ENCODE measurements around the gene MLLT3. TPM values are rescaled to one million over a fixed set of nuclear protein-coding genes. Genes with fewer than 3 reads are reported as not detected.

The MLLT3 gene
- total and polyA plus RNA-seq, 2 of the 8 experiments (the other 6 are each of a cell fraction or from before 2014, with no cell fraction given), result 5.9 to 9.6 TPM

DNA sequence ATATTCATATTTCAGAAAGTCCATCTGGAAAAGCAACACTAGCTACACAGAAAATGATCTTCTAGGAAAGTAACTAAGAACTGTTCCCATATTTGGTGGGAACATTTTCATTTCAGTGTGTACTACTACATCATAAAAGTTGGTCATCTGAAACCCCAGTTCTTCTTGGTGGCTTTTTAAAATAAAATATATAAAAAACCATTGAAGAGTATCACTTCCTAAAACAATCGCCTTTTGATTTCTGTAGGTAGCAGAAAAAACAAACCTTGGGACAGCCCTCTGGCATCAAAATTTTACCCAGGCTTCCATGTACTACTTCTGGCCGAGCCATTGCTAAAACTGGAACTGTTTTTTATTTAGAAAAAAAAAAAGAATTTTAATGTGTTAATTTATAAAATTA lies 158.5 kb downstream of the MLLT3 start:
- no peak overlapping the region for H4K5ac ChIP-seq (ENCODE audit: insufficient read length, low read depth, low read length)
- no peak overlapping the region for H4K8ac ChIP-seq (ENCODE audit: extremely low read depth, insufficient read depth, low read length)
- H3K27me3 ChIP-seq (replicated peaks in 1 of 4; ENCODE audit: control insufficient read depth in 3 of 4, extremely low read depth in 1 of 4, insufficient read depth in 3 of 4, low read length in 3 of 4), result no peaks in the 10 kb centered on the region
- H3K4me1 ChIP-seq (replicated peaks in 1 of 4; ENCODE audit: control insufficient read depth in 3 of 4, insufficient read depth in 4 of 4, low read length in 3 of 4), result no peaks in the 10 kb centered on the region
- no peaks in the 10 kb centered on the region for H3K79me1 ChIP-seq (ENCODE audit: low read depth, low read length)
- no peaks in the 10 kb centered on the region for H3K23me2 ChIP-seq (ENCODE audit: low read depth, low read length)
- ChIA-PET POLR2A (ENCODE audit: partially characterized antibody) (no interaction called here), CTCF (ENCODE audit: partially characterized antibody) (interaction anchor here (0.6 to 2.8 kb wide), 3 partner anchors 11 to 690 kb away, joined by 3 to 13 read pairs (median 4); no protein-coding TSS in a partner anchor)
- H3K27ac ChIP-seq (ENCODE audit: low read depth, low read length), result no peak overlapping the region
- H3K18ac ChIP-seq (ENCODE audit: extremely low read depth, low read length), result no peak overlapping the region
- no peak overlapping the region for H2BK15ac ChIP-seq (ENCODE audit: low read length)
- no peak overlapping the region for H4K91ac ChIP-seq (replicated peaks; ENCODE audit: insufficient read length, low read length)
- no peak overlapping the region for H2BK5ac ChIP-seq (ENCODE audit: low read depth, low read length)
- no peak overlapping the region for H3K4me3 ChIP-seq (ENCODE audit: extremely low read depth in 1 of 4, insufficient read depth in 2 of 4, low read depth in 3 of 4, low read length in 4 of 4)
- no peak overlapping the region for H3K4me2 ChIP-seq (ENCODE audit: insufficient read depth in 1 of 2, low read depth in 2 of 2, low read length in 2 of 2)
- no peak overlapping the region for H3K4ac ChIP-seq (replicated peaks; ENCODE audit: insufficient read length, low read depth, low read length)
- no peak overlapping the region for H2BK120ac ChIP-seq (replicated peaks; ENCODE audit: low read depth, low read length)
- no peak for DNase-seq (ENCODE audit: low read depth in 1 of 2, low spot score in 2 of 2)
- H4K20me1 ChIP-seq (replicated peaks in 1 of 2; ENCODE audit: control insufficient read depth in 1 of 2, insufficient read depth in 2 of 2, low read length in 2 of 2), result no peaks in the 10 kb centered on the region
- no peak overlapping the region for H2AFZ ChIP-seq (ENCODE audit: low read length)
- H3K56ac ChIP-seq (replicated peaks; ENCODE audit: insufficient read length, low read depth, low read length), result no peak overlapping the region
- H2AK5ac ChIP-seq (ENCODE audit: low read depth, low read length), result no peak overlapping the region
- no peaks in the 10 kb centered on the region for H3K9me3 ChIP-seq (ENCODE audit: insufficient read depth in 2 of 2, low read depth in 1 of 2, low read length in 1 of 2)
- no peak overlapping the region for H3K23ac ChIP-seq (ENCODE audit: insufficient read length)
- no peak overlapping the region for H3K14ac ChIP-seq (ENCODE audit: insufficient read length)
- H3K79me2 ChIP-seq (ENCODE audit: control insufficient read depth in 1 of 2, insufficient read depth in 2 of 2, low read length in 2 of 2), result no peaks in the 10 kb centered on the region
- no peak overlapping the region for H3K9ac ChIP-seq (replicated peaks in 1 of 4; ENCODE audit: extremely low read depth in 1 of 4, low read depth in 3 of 4, low read length in 3 of 4)
- no peak for FAIRE-seq
- no peak overlapping the region for H2BK20ac ChIP-seq (ENCODE audit: low read length)
- 84% methylated on average over 2 of the region's 2 CpGs; no CpG with 5 or more reads in 1 of the 2 experiments for WGBS, 2 experiments (ENCODE audit: extremely low coverage in 1 of 2, insufficient coverage in 1 of 2, insufficient read length in 1 of 2, insufficient replicate concordance in 2 of 2, low coverage in 1 of 2, low lambda C conversion rate in 2 of 2, missing lambda C conversion rate in 1 of 2)
- no peak overlapping the region for H2BK12ac ChIP-seq (ENCODE audit: low read depth, low read length)
- H3K36me3 ChIP-seq (ENCODE audit: control insufficient read depth in 2 of 4, insufficient read depth in 4 of 4, low read length in 3 of 4), result no peaks in the 10 kb centered on the region
- TF ChIP-seq CHD2 (IDR thresholded peaks at IDR 0.05; ENCODE audit: low read length) (no peak), MAFK (IDR thresholded peaks at IDR 0.05; ENCODE audit: low read depth, low read length) (no peak), NRF1 (IDR thresholded peaks at IDR 0.05; ENCODE audit: low read depth, low read length) (no peak), POLR2A (IDR thresholded peaks at IDR 0.05; ENCODE audit: control extremely low read depth in 1 of 2, low read depth in 2 of 2, low read length in 2 of 2) (no peak), FOSL1 (IDR thresholded peaks at IDR 0.05; ENCODE audit: insufficient read depth, low read depth, low read length) (no peak), SIN3A (conservative IDR thresholded peaks at IDR 0.05 in 1 of 2, IDR thresholded peaks at IDR 0.05 in 1 of 2; ENCODE audit: low read depth in 1 of 2, low read length in 2 of 2) (no peak), SIRT6 (IDR thresholded peaks at IDR 0.05; ENCODE audit: low read length) (no peak), KDM1A (IDR thresholded peaks at IDR 0.05; ENCODE audit: borderline replicate concordance, low read length) (no peak), RXRA (IDR thresholded peaks at IDR 0.05; ENCODE audit: insufficient read depth, low read depth, low read length) (no peak), HDAC2 (IDR thresholded peaks at IDR 0.05; ENCODE audit: borderline replicate concordance in 1 of 2, low read depth in 2 of 2, low read length in 2 of 2) (no peak), NANOG (IDR thresholded peaks at IDR 0.05; ENCODE audit: insufficient read depth, low read depth, low read length, poor library complexity, severe bottlenecking) (no peak), POU5F1 (IDR thresholded peaks at IDR 0.05; ENCODE audit: low read depth, low read length) (no peak)

All from H1 (cell line).